A673 (cell line): ENCODE results near the gene ZC3HAV1. TPM values are rescaled to one million over a fixed set of nuclear protein-coding genes. Genes with fewer than 3 reads are reported as not detected.

ENCODE experiments used
- BruUV-seq: library from RNA; stranded (reverse); fragments of 400-500 nt; replicated peaks from 2 replicates; lab custom pipeline; 2021; lab: Mats Ljungman, UMichigan
- CTCF ChIA-PET: fragments of 300-600 bp; sonication (Branson Sonifier 250); formaldehyde crosslinking; loops from one replicate; lab custom pipeline; 2022; ENCODE audit warnings: antibody characterized with exemption; lab: Charles Lee
- POLR2A ChIA-PET: fragments of 300-600 bp; sonication (Branson Sonifier 250); formaldehyde crosslinking; loops from one replicate; lab custom pipeline; 2022; ENCODE audit warnings: antibody characterized with exemption; ENCODE audit not compliant: low non-redundant PET; lab: Charles Lee
- DNase-seq: peaks from one replicate; pipeline ENCODE4 v3.0.0-alpha.2; 2015; ENCODE audit warnings: low spot score
- H3K27ac ChIP-seq: fragments of 200-600 bp; sonication (generic); 2 replicates; pipeline ENCODE4 v1.5.1; 2016; ENCODE audit warnings: mixed run types, low read depth, mild to moderate bottlenecking, mixed read lengths, antibody characterized with exemption, low read length; ENCODE audit not compliant: poor library complexity, severe bottlenecking
- H3K27me3 ChIP-seq: fragments of 200-600 bp; sonication (generic); replicated peaks from 2 replicates; pipeline ENCODE4 v1.6.1; 2017; ENCODE audit warnings: mixed run types, low read depth, mild to moderate bottlenecking, mixed read lengths, antibody characterized with exemption, low read length; ENCODE audit not compliant: insufficient read depth, poor library complexity
- H3K36me3 ChIP-seq: fragments of 200-600 bp; sonication (generic); 2 replicates; pipeline ENCODE4 v1.6.1; 2016; ENCODE audit warnings: mixed run types, mild to moderate bottlenecking, mixed read lengths, antibody characterized with exemption, low read length; ENCODE audit not compliant: insufficient read depth, poor library complexity, severe bottlenecking
- H3K4me1 ChIP-seq: fragments of 200-600 bp; sonication (generic); 2 replicates; pipeline ENCODE4 v1.6.1; 2017; ENCODE audit warnings: mixed run types, mild to moderate bottlenecking, mixed read lengths, antibody characterized with exemption, low read length; ENCODE audit not compliant: insufficient read depth, poor library complexity, severe bottlenecking
- H3K4me3 ChIP-seq: fragments of 200-600 bp; sonication (generic); 2 replicates; pipeline ENCODE4 v1.5.1; 2016; ENCODE audit warnings: low read depth, mixed run types, mild to moderate bottlenecking, mixed read lengths, low read length; ENCODE audit not compliant: poor library complexity, severe bottlenecking
- H3K9me3 ChIP-seq: fragments of 200-600 bp; sonication (generic); 2 replicates; pipeline ENCODE4 v1.6.1; 2016; ENCODE audit warnings: mixed run types, low read depth, mild to moderate bottlenecking, mixed read lengths, antibody characterized with exemption, low read length; ENCODE audit not compliant: poor library complexity, severe bottlenecking
- CTCF ChIP-seq: fragments of 300-800, 200-600 bp; sonication (generic); conservative IDR thresholded peaks from 2 replicates; pipeline ENCODE4 v1.5.1; 2017; ENCODE audit warnings: low read depth, mild to moderate bottlenecking, antibody characterized with exemption, low read length, moderate library complexity, mixed read lengths
- EZH2 ChIP-seq: fragments of 200-600 bp; sonication (generic); IDR thresholded peaks from 2 replicates; pipeline ENCODE4 v1.6.1; 2017; ENCODE audit warnings: borderline replicate concordance, low read depth, mild to moderate bottlenecking, mixed read lengths, antibody characterized with exemption, low read length; ENCODE audit not compliant: poor library complexity, severe bottlenecking
- intact Hi-C: fragments of 100-400 bp; cut with micrococcal nuclease; formaldehyde crosslinking; loops from one replicate; pipeline ENCODE4 v1.10.0; 2022; ENCODE audit not compliant: unreplicated experiment
- total RNA-seq: library from RNA; stranded (reverse); gene quantifications from 2 replicates; pipeline ENCODE4 v1.2.3, GENCODE V29; 2021

Gene ZC3HAV1
- total RNA-seq, 1 experiment from 2014 or later: 16.9 TPM

DNA sequence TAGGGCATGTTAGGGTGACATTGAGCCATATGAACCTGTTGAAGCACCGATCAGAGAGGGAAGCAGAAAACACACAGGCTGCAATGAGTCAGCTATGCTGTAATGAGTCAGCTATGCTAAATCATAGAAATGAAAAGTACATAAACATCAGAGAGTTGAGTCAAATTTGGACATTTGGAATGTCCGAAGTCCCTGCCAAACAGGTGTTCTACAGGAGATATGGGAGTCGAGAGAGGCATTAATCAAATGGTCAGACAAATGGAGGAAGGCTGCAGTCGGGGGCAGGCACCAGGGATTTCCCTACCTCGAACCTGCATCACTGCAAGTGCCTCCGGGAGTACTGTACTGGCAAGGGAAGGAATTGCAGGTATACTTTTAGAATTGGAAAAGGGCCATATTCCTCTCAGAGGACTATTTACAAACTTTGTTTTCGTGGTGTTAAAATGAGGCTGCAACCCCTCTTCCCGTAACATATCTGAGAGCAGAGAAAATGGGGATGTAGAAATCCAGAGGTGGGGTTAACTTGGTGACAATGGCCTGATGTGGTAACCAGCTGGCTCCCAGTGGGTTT is 8.8 kb upstream of the ZC3HAV1 start:
- H3K4me3 ChIP-seq: no peak overlapping the region
- TF ChIP-seq CTCF: no peak
- TF ChIP-seq EZH2: no peak
- intact Hi-C loops: no loop called here
- H3K27me3 ChIP-seq: no peaks in the 10 kb centered on the region
- ChIA-PET POLR2A (no interaction called here), CTCF (no interaction called here)
- BruUV-seq: no TSS peak
- H3K4me1 ChIP-seq: no peaks in the 10 kb centered on the region
- DNase-seq: no peak
- no peak overlapping the region for H3K27ac ChIP-seq
- no peaks in the 10 kb centered on the region for H3K36me3 ChIP-seq
- no peaks in the 10 kb centered on the region for H3K9me3 ChIP-seq

GRCh38 chr7:139117599-139118233 is 8.2 kb upstream of the ZC3HAV1 start:
- intact Hi-C loops: no loop called here
- Histone ChIP-seq H3K9me3 (no peaks in the 10 kb centered on the region), H3K27me3 (no peaks in the 10 kb centered on the region), H3K4me1 (no peaks in the 10 kb centered on the region), H3K36me3 (no peaks in the 10 kb centered on the region), H3K4me3 (no peak overlapping the region), H3K27ac (no peak overlapping the region)
- no TSS peak for BruUV-seq
- TF ChIP-seq EZH2: no peak
- POLR2A ChIA-PET: no interaction called here
- DNase-seq: no peak
- CTCF ChIA-PET: no interaction called here

DNA sequence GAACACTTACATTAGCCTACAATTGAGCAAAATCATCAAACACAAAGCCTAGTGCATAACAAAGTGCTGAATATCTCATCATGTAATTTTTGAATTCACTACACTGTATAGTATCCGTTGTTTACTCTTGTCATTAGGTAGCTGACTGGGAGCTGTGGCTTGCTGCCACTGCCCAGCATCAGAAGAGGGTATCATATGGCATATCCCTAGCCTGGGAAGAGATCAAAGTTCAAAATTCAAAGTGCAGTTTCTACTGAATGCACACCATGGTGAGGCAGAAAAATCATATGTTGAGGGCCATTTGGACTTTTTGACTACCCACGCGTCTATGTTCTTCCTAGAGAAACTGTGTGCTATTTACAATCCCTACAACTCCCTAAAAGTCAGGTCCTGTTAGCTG is 7.5 kb upstream of the ZC3HAV1 start:
- no peaks in the 10 kb centered on the region for H3K27me3 ChIP-seq
- intact Hi-C loops: no loop called here
- H3K4me1 ChIP-seq: no peaks in the 10 kb centered on the region
- CTCF ChIA-PET: no interaction called here
- TF ChIP-seq CTCF (no peak), EZH2 (no peak)
- no peaks in the 10 kb centered on the region for H3K36me3 ChIP-seq
- H3K9me3 ChIP-seq: no peaks in the 10 kb centered on the region
- no peak overlapping the region for H3K4me3 ChIP-seq
- BruUV-seq: no TSS peak
- DNase-seq: no peak
- no peak overlapping the region for H3K27ac ChIP-seq
- POLR2A ChIA-PET: no interaction called here

DNA sequence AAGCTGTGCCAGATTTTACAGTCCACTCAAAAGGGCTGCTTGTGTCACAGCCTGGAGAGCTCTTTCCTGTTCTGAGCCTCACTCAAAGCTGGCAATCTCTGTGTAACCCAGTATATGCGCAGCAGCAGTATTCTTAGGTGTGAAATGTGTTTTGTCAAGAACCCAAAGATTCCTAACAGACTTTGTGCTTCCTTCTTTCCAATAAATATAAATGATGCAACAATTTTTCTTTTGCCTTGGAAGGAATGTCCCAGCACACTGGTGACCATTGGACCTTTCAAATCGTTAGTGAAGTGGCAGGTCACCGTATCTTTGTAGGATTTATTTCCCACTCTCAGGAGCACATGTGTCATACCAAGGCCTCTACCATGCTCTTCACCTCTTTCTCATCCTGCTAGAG is 5.6 kb upstream of the ZC3HAV1 start:
- DNase-seq: no peak
- no peaks in the 10 kb centered on the region for H3K27me3 ChIP-seq
- POLR2A ChIA-PET: no interaction called here
- H3K4me1 ChIP-seq: no peaks in the 10 kb centered on the region
- CTCF ChIA-PET: no interaction called here
- H3K36me3 ChIP-seq: no peaks in the 10 kb centered on the region
- TF ChIP-seq EZH2: no peak
- no peak for TF ChIP-seq CTCF
- no TSS peak for BruUV-seq
- no peaks in the 10 kb centered on the region for H3K9me3 ChIP-seq
- intact Hi-C loops: no loop called here
- H3K4me3 ChIP-seq: no peak overlapping the region
- no peak overlapping the region for H3K27ac ChIP-seq
